Body of pancreas (tissue), 4 donors: ENCODE results near the gene HCFC1.

Experiments used
- CTCF ChIP-seq, 7 experiments: fragments of 450-650 bp in 4 of 7; fragments of 200-600 bp in 3 of 7; sonication (generic) in 3 of 7; IDR thresholded peaks; one replicate each; pipeline ENCODE4 v1.5.1; 2016 to 2019; ENCODE audit warnings: antibody characterized with exemption in 7 of 7
- POLR2A ChIP-seq, 3 donors: fragments of 450-650 bp; IDR thresholded peaks; one replicate each; pipeline ENCODE4 v1.6.1; 2016; ENCODE audit warnings: antibody characterized with exemption in 3 of 3, mild to moderate bottlenecking in 2 of 3

DNA sequence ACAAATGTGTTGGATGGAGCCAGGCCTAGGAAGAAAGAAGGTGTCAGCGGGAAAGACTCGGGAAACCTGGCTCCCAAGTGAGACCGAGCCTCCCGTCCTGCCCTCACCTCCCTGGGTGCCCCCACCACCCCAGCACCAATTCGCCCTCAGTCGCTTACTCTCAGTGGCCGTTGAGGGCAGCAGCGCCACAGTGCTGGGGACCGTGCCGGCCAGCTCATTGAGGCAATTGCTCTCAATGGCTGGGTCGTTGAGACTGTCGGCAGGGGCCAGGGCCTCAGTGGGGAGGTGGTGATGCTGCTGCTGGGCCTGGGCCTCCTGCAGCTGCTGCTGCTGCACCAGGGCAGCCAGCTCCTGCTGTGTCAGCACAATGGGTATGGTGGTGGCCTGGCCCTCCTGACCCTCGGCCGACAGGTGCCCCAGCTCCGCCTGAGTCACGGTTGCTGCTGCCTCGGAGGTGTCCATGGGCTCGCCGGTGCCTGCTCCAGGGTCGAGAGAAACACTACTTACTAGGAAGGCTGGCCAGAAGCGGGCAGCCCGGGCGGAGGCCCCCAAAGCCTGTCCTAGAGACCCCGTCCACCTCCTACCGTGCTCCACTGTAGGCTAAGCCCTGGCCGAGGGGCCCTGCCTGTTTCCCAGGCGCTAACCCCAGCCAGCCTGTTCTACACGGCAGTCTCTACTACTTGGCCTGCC is 19.8 kb downstream of the HCFC1 start:
- no peak for TF ChIP-seq POLR2A (IDR thresholded peaks at IDR 0.05)
- TF ChIP-seq CTCF (IDR thresholded peaks at IDR 0.05), result no peak
